ENCODE data around the gene NUP210L. TPM values are rescaled to one million over a fixed set of nuclear protein-coding genes. Genes with fewer than 3 reads are reported as not detected.

The NUP210L gene
- under 1 TPM in 1 of 3 donors, not detected in 2; 0.02 TPM for polyA plus RNA-seq

DNA sequence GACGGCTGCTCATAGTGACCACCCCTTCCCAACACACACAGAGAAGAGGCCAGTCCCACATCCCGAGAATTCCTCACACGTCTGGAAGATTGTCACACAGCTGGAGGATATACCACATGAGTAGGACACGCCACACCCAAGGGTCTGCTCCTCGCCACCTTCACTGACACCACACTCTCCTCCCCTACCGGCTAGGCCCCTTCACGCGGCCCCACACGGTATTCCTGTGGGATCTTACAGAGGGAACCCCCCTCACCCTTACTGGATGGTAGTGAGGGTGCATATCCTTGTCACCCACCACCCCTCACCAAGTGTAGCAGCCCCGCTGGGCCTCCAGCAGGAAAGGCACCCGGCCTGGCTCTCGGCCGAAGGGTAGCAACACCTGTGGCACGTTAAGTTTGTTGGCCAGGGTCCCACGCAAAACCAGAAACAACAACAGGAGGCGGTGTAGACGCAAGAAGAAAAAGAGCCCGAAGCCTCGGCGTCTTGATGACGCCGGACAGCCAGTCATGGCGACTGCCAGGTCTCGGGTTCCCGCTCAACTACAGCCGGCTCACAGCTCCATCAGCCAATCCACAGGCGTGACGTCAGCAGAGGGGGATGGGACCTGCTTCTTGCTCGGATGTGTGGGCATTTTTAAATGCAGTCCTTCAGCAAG is at the start of gene NUP210L:
Gene NUP210L (minus strand): TSS at position 540 of the 658 bp plus-strand sequence.
- 80 to 85% (median 81%) methylated on average over 29 of the region's 29 CpGs for WGBS, 3 donors
- no peak within 1 kb of the TSS for H3K27ac ChIP-seq (ENCODE audit: low read depth, low read length)

- WGBS, 3 donors = 86 to 93% (median 92%) methylated on average over 3 of the region's 3 CpGs
- no peak overlapping the region for H3K27ac ChIP-seq (ENCODE audit: low read depth, low read length)
Observed at GRCh38 chr1:154199563-154199879, 44.6 kb upstream of the NUP210L start.

DNA sequence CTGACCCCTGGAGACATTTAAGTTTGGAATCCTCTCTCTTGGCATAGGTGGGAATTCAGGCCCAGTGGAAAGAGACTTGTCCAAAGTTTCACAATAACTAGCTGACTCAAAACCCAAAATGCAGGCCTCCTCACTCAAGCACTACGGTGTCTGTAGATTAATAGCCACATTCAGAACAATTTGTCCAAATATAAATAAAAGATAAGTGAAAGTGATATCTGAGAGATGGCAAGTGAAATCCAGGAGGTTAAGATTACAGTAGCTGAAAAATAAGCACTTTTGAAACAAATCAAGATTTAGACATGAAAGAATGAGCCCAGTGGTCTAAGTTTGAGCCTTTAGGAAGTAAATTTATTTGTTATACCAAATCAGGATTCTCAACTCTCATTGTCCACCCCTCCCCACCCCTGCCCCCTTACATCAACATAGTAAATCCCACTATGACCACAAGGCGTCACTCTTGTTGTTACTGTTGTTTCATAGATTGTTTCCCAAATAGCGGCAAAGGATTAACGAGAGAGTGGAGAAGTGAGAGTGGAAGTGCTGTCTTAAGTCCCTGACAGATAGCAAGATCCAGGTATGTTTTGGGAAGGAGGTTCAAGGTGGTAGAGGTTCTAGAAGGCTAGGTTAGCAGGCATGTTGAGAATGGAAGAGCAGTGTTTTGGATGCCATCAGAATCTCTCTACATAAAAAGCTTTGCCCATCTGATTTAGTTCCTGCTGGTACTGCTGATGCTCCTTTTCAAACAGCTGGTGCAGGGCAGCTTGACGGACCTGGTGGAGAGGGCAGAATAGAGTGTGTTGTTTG is 44.1 kb upstream of the NUP210L start:
- H3K27ac ChIP-seq (ENCODE audit: low read depth, low read length) = no peak overlapping the region
- WGBS, 3 donors = 1 to 7% (median 7%) methylated on average over 5 of the region's 5 CpGs

GRCh38 chr1:154193821-154194220 is 38.9 kb upstream of the NUP210L start:
- 36 to 68% (median 51%) methylated on average over 8 of the region's 8 CpGs for WGBS, 3 donors
- no peak overlapping the region for H3K27ac ChIP-seq (ENCODE audit: low read depth, low read length)

- 40 to 47% (median 45%) methylated on average over 3 of the region's 3 CpGs for WGBS, 3 donors
- H3K27ac ChIP-seq (ENCODE audit: low read depth, low read length) = no peak overlapping the region
Observed at GRCh38 chr1:154192476-154192875, 37.6 kb upstream of the NUP210L start.

DNA sequence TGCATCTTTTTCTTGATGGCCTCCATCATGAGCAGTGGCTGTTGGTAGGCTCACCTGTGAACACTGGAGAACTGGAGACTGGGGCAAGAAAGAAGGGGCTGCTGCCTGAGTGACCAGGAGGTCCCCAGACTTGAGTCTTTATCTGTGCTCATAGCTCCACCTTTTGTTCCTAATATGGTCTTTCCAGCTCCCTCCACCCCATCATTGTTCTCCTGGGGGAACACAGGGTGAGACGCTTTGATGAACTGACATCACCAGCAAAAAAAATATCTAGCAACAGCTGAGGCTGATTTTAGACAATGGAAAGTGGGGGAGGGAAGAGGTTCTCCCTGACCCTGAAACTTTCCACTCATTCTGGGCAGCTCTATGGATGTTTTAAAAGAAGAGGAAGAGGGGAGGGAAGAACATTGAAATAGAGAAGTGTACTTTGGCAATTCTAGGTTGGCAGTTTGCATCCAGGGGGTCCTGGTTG is 37.2 kb upstream of the NUP210L start, which contains the start of gene TPM3:
Gene TPM3 (minus strand): TSS at position 111 of the 472 bp plus-strand sequence. CDS start 82 bp downstream, at position 29.
- WGBS, 3 donors = 3 to 10% (median 10%) methylated on average over 1 of the region's 1 CpG

DNA sequence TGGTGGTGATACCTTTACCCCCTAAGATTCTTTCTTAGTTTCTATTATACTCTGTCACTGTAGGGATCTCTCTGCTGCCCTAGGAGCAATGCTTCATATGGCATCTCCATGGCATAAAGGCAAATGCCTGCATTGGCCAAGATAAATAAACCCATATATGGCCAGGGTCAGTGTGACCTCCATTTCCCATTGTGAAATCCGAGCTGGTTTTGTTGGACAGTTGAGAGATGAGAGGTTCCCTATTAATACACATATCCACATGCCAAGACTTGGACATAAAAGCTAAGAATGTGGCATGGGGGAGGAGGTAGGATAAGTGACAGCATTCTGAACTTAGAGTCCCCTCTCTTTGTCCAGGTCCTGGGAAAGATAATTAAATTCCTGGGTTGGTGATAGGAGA is 35.7 kb upstream of the NUP210L start:
- no peak overlapping the region for H3K27ac ChIP-seq (ENCODE audit: low read depth, low read length)
- WGBS, 3 donors = 7 to 32% (median 15%) methylated on average over 1 of the region's 1 CpG

More for the DNA sequence above, 37.2 kb upstream of the NUP210L start, which contains the start of gene TPM3:
- no peak within 1 kb of the TSS for H3K27ac ChIP-seq (ENCODE audit: low read depth, low read length)

GRCh38 chr1:154186852-154187501 is 32.1 kb upstream of the NUP210L start:
- WGBS, 3 donors = 12 to 50% (median 42%) methylated on average over 2 of the region's 2 CpGs
- H3K27ac ChIP-seq (ENCODE audit: low read depth, low read length) = no peak overlapping the region

GRCh38 chr1:154186177-154186576 is 31.3 kb upstream of the NUP210L start:
- no peak overlapping the region for H3K27ac ChIP-seq (ENCODE audit: low read depth, low read length)
- 22 to 72% (median 58%) methylated on average over 1 of the region's 1 CpG for WGBS, 3 donors

- 5 to 6% (median 5%) methylated on average over 36 to 41 of the region's 41 CpGs for WGBS, 3 donors
- peak overlapping the region; percentile 70 for H3K27ac ChIP-seq (ENCODE audit: low read depth, low read length)
Observed at GRCh38 chr1:154183046-154183915, 28.4 kb upstream of the NUP210L start.

DNA sequence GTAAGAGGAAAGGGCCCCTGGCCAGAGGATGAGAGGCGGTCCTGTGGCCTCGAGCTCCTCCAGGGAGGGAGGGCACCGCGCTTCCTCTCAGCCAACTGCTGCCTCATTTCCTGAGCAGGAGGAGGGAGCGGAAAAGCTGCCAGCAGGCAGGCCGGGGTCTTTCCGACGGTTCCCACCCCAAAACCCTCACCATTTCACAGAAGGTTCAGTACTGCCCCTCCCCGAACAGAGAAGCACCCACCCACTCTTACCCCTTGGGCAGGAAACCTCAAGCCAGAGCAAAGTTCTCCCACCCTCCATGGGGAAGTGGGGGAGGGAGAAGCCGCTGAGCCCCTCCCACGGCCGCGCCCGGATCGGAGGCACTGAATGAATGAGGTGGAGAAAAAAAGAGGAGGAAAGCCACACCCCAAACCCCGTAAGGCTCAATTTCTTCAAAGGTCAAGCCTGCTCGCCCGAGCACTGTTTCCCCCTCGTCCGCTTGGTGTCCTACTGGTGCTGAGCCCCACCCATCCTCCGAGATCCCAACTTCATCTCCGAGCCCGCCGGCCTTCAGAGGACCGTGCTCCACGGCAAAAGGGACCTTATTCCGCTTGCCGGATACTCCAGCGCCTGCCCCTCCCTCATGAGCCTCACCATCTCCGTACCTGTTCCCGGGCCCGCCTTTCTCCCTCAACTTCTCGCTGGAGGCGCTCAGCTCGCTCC is 27.6 kb upstream of the NUP210L start:
- peak overlapping the region; percentile 70 for H3K27ac ChIP-seq (ENCODE audit: low read depth, low read length)
- WGBS, 3 donors = 0% methylated on average over 32 to 35 of the region's 35 CpGs

GRCh38 chr1:154181944-154182343 is 27.1 kb upstream of the NUP210L start:
- 0 to 2% (median 0%) methylated on average over 6 of the region's 6 CpGs for WGBS, 3 donors
- H3K27ac ChIP-seq (ENCODE audit: low read depth, low read length) = peak overlapping the region; percentile 70

GRCh38 chr1:154179946-154180687 is 25.2 kb upstream of the NUP210L start:
- 58 to 66% (median 59%) methylated on average over 3 of the region's 3 CpGs for WGBS, 3 donors
- no peak overlapping the region for H3K27ac ChIP-seq (ENCODE audit: low read depth, low read length)

- H3K27ac ChIP-seq (ENCODE audit: low read depth, low read length) = no peak overlapping the region
- WGBS, 3 donors = 55 to 68% (median 64%) methylated on average over 10 of the region's 10 CpGs
Observed at GRCh38 chr1:154178911-154179811, 24.3 kb upstream of the NUP210L start.

DNA sequence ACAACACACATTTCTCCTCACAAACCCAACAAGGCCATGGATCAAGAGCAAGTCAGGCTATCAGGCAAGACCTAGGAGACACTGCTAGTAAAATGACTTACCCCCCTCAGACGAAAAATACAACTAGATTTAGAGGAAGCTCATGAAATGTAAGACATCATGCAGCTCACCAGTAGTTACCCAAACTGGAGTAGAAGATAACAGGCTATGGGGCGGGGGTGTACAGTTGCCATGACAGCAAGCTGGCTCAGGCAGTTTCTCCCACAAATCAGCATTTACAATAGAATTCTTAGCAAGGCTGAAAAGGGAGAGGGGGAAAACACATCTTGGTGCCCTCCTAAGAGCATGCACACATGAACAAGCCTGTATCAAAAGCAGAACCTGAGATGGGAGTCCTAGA is 23.1 kb upstream of the NUP210L start:
- 20 to 30% (median 30%) methylated on average over 2 of the region's 2 CpGs for WGBS, 3 donors
- no peak overlapping the region for H3K27ac ChIP-seq (ENCODE audit: low read depth, low read length)

GRCh38 chr1:154176337-154176736 is 21.5 kb upstream of the NUP210L start:
- WGBS, 3 donors = 10 to 44% (median 17%) methylated on average over 2 of the region's 2 CpGs
- H3K27ac ChIP-seq (ENCODE audit: low read depth, low read length) = no peak overlapping the region
